HG03097 (cell line): ENCODE data around the gene LCOR.

ENCODE experiments used
- ATAC-seq: cut with Tn5 transposase; IDR thresholded peaks from one replicate; pipeline ENCODE4 v1.9.1; 2021; ENCODE audit not compliant: unreplicated experiment, low FRiP score

Gene LCOR

GRCh38 chr10:97004591-97004990, 172.5 kb downstream of the LCOR start:
- ATAC-seq: no peak

- ATAC-seq: no peak
These were observed 173.3 kb downstream of the LCOR start for GRCh38 chr10:97005349-97005748.

- no peak for ATAC-seq
These were observed 174.3 kb downstream of the LCOR start for GRCh38 chr10:97006364-97006763.

GRCh38 chr10:97007417-97007816, 175.3 kb downstream of the LCOR start:
- no peak for ATAC-seq

GRCh38 chr10:97010695-97011206, 178.7 kb downstream of the LCOR start:
- ATAC-seq: no peak

- ATAC-seq: no peak
These were observed 179.3 kb downstream of the LCOR start for GRCh38 chr10:97011397-97011796.

GRCh38 chr10:97012470-97012869, 180.4 kb downstream of the LCOR start:
- ATAC-seq: no peak

- no peak for ATAC-seq
These were observed 181.5 kb downstream of the LCOR start for GRCh38 chr10:97013568-97013967.

GRCh38 chr10:97013983-97014382, 181.9 kb downstream of the LCOR start:
- ATAC-seq: no peak

- ATAC-seq: no peak
These were observed 183.1 kb downstream of the LCOR start for GRCh38 chr10:97015240-97015639.

GRCh38 chr10:97016728-97017473, 184.8 kb downstream of the LCOR start:
- ATAC-seq: peak; percentile 64

GRCh38 chr10:97017474-97017903, 185.4 kb downstream of the LCOR start:
- no peak for ATAC-seq

GRCh38 chr10:97018251-97019212, 186.4 kb downstream of the LCOR start:
- ATAC-seq: no peak

GRCh38 chr10:97019213-97019844, 187.2 kb downstream of the LCOR start:
- no peak for ATAC-seq

GRCh38 chr10:97020452-97021400, 188.6 kb downstream of the LCOR start:
- no peak for ATAC-seq

- ATAC-seq: no peak
These were observed 190.5 kb downstream of the LCOR start for GRCh38 chr10:97022616-97023015.

- no peak for ATAC-seq
These were observed 191.5 kb downstream of the LCOR start for GRCh38 chr10:97023401-97024167.

GRCh38 chr10:97024168-97025073, 192.3 kb downstream of the LCOR start:
- no peak for ATAC-seq
